ENCODE measurements around the gene CHST3.

The CHST3 gene

GRCh38 chr10:72001033-72001395 lies 36.8 kb downstream of the CHST3 start:
- Mint-ChIP-seq H3K27me3 (no peaks in the 10 kb centered on the region), H3K4me1 (ENCODE audit: low read depth) (no peaks in the 10 kb centered on the region), H3K36me3 (ENCODE audit: low read depth) (no peaks in the 10 kb centered on the region), H3K4me3 (no peak overlapping the region), H3K9me3 (no peaks in the 10 kb centered on the region), H3K27ac (no peak overlapping the region)
- DNase-seq = no peak

GRCh38 chr10:72002354-72003295 lies 38.4 kb downstream of the CHST3 start:
- Mint-ChIP-seq H3K4me3 (no peak overlapping the region), H3K36me3 (ENCODE audit: low read depth) (no peaks in the 10 kb centered on the region), H3K9me3 (no peaks in the 10 kb centered on the region), H3K27me3 (no peaks in the 10 kb centered on the region), H3K27ac (no peak overlapping the region), H3K4me1 (ENCODE audit: low read depth) (no peaks in the 10 kb centered on the region)
- no peak for DNase-seq

- no peak overlapping the region for H3K4me3 Mint-ChIP-seq
- H3K9me3 Mint-ChIP-seq = no peaks in the 10 kb centered on the region
- H3K36me3 Mint-ChIP-seq (ENCODE audit: low read depth) = no peaks in the 10 kb centered on the region
Observed at GRCh38 chr10:72006026-72006425, 41.8 kb downstream of the CHST3 start.

GRCh38 chr10:72007246-72007892 lies 43.2 kb downstream of the CHST3 start:
- Mint-ChIP-seq H3K9me3 (no peaks in the 10 kb centered on the region), H3K27me3 (no peaks in the 10 kb centered on the region), H3K27ac (no peak overlapping the region), H3K4me1 (ENCODE audit: low read depth) (no peaks in the 10 kb centered on the region), H3K4me3 (no peak overlapping the region), H3K36me3 (ENCODE audit: low read depth) (no peaks in the 10 kb centered on the region)
- no peak for DNase-seq

More at GRCh38 chr10:72006026-72006425, 41.8 kb downstream of the CHST3 start:
- no peaks in the 10 kb centered on the region for H3K4me1 Mint-ChIP-seq (ENCODE audit: low read depth)
- no peak for DNase-seq
- H3K27ac Mint-ChIP-seq = no peak overlapping the region
- H3K27me3 Mint-ChIP-seq = no peaks in the 10 kb centered on the region

GRCh38 chr10:72008096-72008981 lies 44.1 kb downstream of the CHST3 start:
- Mint-ChIP-seq H3K27ac (no peak overlapping the region), H3K27me3 (no peaks in the 10 kb centered on the region), H3K9me3 (no peaks in the 10 kb centered on the region), H3K4me3 (no peak overlapping the region), H3K4me1 (ENCODE audit: low read depth) (no peaks in the 10 kb centered on the region), H3K36me3 (ENCODE audit: low read depth) (no peaks in the 10 kb centered on the region)
- DNase-seq = no peak

GRCh38 chr10:72009051-72009424 lies 44.8 kb downstream of the CHST3 start:
- Mint-ChIP-seq H3K27me3 (no peaks in the 10 kb centered on the region), H3K36me3 (ENCODE audit: low read depth) (no peaks in the 10 kb centered on the region), H3K4me1 (ENCODE audit: low read depth) (no peaks in the 10 kb centered on the region), H3K27ac (no peak overlapping the region), H3K9me3 (no peaks in the 10 kb centered on the region), H3K4me3 (no peak overlapping the region)
- DNase-seq = no peak

GRCh38 chr10:72009425-72010081 lies 45.4 kb downstream of the CHST3 start:
- Mint-ChIP-seq H3K27ac (no peak overlapping the region), H3K4me1 (ENCODE audit: low read depth) (no peaks in the 10 kb centered on the region), H3K27me3 (no peaks in the 10 kb centered on the region), H3K4me3 (no peak overlapping the region), H3K9me3 (no peaks in the 10 kb centered on the region), H3K36me3 (ENCODE audit: low read depth) (no peaks in the 10 kb centered on the region)
- DNase-seq = no peak

GRCh38 chr10:72010234-72010973 lies 46.2 kb downstream of the CHST3 start:
- no peaks in the 10 kb centered on the region for H3K4me1 Mint-ChIP-seq (ENCODE audit: low read depth)
- no peak for DNase-seq
- H3K36me3 Mint-ChIP-seq (ENCODE audit: low read depth) = no peaks in the 10 kb centered on the region
- H3K27ac Mint-ChIP-seq = no peak overlapping the region
- no peaks in the 10 kb centered on the region for H3K27me3 Mint-ChIP-seq
- H3K9me3 Mint-ChIP-seq = no peaks in the 10 kb centered on the region
- H3K4me3 Mint-ChIP-seq = no peak overlapping the region

GRCh38 chr10:72011016-72011415 lies 46.8 kb downstream of the CHST3 start:
- Mint-ChIP-seq H3K27ac (no peak overlapping the region), H3K9me3 (no peaks in the 10 kb centered on the region), H3K4me1 (ENCODE audit: low read depth) (no peaks in the 10 kb centered on the region), H3K36me3 (ENCODE audit: low read depth) (no peaks in the 10 kb centered on the region), H3K27me3 (no peaks in the 10 kb centered on the region), H3K4me3 (no peak overlapping the region)
- DNase-seq = no peak

- no peaks in the 10 kb centered on the region for H3K4me1 Mint-ChIP-seq (ENCODE audit: low read depth)
- H3K9me3 Mint-ChIP-seq = no peaks in the 10 kb centered on the region
- no peaks in the 10 kb centered on the region for H3K36me3 Mint-ChIP-seq (ENCODE audit: low read depth)
- no peaks in the 10 kb centered on the region for H3K27me3 Mint-ChIP-seq
- no peak overlapping the region for H3K27ac Mint-ChIP-seq
- no peak for DNase-seq
- no peak overlapping the region for H3K4me3 Mint-ChIP-seq
Observed at GRCh38 chr10:72011468-72011867, 47.3 kb downstream of the CHST3 start.

- H3K27me3 Mint-ChIP-seq = no peaks in the 10 kb centered on the region
Observed at GRCh38 chr10:72011976-72012512, 47.8 kb downstream of the CHST3 start.

GRCh38 chr10:72012796-72013195 lies 48.6 kb downstream of the CHST3 start:
- Mint-ChIP-seq H3K27ac (no peak overlapping the region), H3K9me3 (no peaks in the 10 kb centered on the region), H3K27me3 (peaks cover under 1% of the 10 kb centered on the region), H3K4me1 (ENCODE audit: low read depth) (no peaks in the 10 kb centered on the region), H3K4me3 (no peak overlapping the region), H3K36me3 (ENCODE audit: low read depth) (no peaks in the 10 kb centered on the region)
- no peak for DNase-seq

More at GRCh38 chr10:72011976-72012512, 47.8 kb downstream of the CHST3 start:
- H3K36me3 Mint-ChIP-seq (ENCODE audit: low read depth) = no peaks in the 10 kb centered on the region
- no peak overlapping the region for H3K27ac Mint-ChIP-seq
- no peak for DNase-seq
- no peaks in the 10 kb centered on the region for H3K9me3 Mint-ChIP-seq
- H3K4me1 Mint-ChIP-seq (ENCODE audit: low read depth) = no peaks in the 10 kb centered on the region
- no peak overlapping the region for H3K4me3 Mint-ChIP-seq

GRCh38 chr10:72013202-72013945 lies 49.2 kb downstream of the CHST3 start:
- Mint-ChIP-seq H3K36me3 (ENCODE audit: low read depth) (no peaks in the 10 kb centered on the region), H3K9me3 (no peaks in the 10 kb centered on the region), H3K27ac (no peak overlapping the region), H3K4me3 (no peak overlapping the region), H3K27me3 (peaks cover 4% of the 10 kb centered on the region), H3K4me1 (ENCODE audit: low read depth) (no peaks in the 10 kb centered on the region)
- no peak for DNase-seq

All from activated T-cell treated with anti-CD3 and anti-CD28 coated beads, Interleukin-2, amount 50 U/mL, for 24 hours (primary cell).